DOHH2 (cell line): ENCODE results near the gene SLC39A11.

ENCODE experiments used
- H3F3A ChIP-seq: fragments of 200-600 bp; sonication (generic), shearing (Covaris generic); 2 replicates; pipeline ENCODE4 v1.6.0; 2016; ENCODE audit warnings: antibody characterized with exemption, mild to moderate bottlenecking; ENCODE audit not compliant: control insufficient read depth, insufficient read depth
- H3K27ac ChIP-seq: fragments of 200-600 bp; sonication (generic); 2 replicates; pipeline ENCODE4 v1.5.1; 2014; ENCODE audit warnings: low read depth, mild to moderate bottlenecking, low read length, moderate library complexity
- H3K27me3 ChIP-seq: fragments of 200-600 bp; sonication (generic); 2 replicates; pipeline ENCODE4 v1.6.1; 2014; ENCODE audit warnings: mild to moderate bottlenecking, low read length, mixed read lengths; ENCODE audit not compliant: control insufficient read depth
- H3K36me3 ChIP-seq: fragments of 200-600 bp; sonication (generic); 2 replicates; pipeline ENCODE4 v1.6.1; 2014; ENCODE audit warnings: mild to moderate bottlenecking, low read length, moderate library complexity, mixed read lengths; ENCODE audit not compliant: control insufficient read depth
- H3K4me1 ChIP-seq: fragments of 200-600 bp; sonication (generic); 2 replicates; pipeline ENCODE4 v1.6.1; 2014; ENCODE audit warnings: mild to moderate bottlenecking, low read length, mixed read lengths; ENCODE audit not compliant: control insufficient read depth
- H3K4me2 ChIP-seq: fragments of 200-600 bp; sonication (generic); 2 replicates; pipeline ENCODE4 v1.6.0; 2014; ENCODE audit warnings: mild to moderate bottlenecking, low read length, moderate library complexity
- H3K4me3 ChIP-seq: fragments of 200-600 bp; sonication (generic); 2 replicates; pipeline ENCODE4 v1.5.1; 2014; ENCODE audit warnings: mild to moderate bottlenecking, low read length, mixed read lengths
- H3K79me2 ChIP-seq: fragments of 200-600 bp; sonication (generic); 2 replicates; pipeline ENCODE4 v1.6.1; 2014; ENCODE audit warnings: mild to moderate bottlenecking, low read length, mixed read lengths; ENCODE audit not compliant: control insufficient read depth
- H3K9me2 ChIP-seq: fragments of 200-600 bp; sonication (generic); replicated peaks from 2 replicates; pipeline ENCODE4 v1.6.1; 2014; ENCODE audit warnings: mild to moderate bottlenecking, low read length, mixed read lengths; ENCODE audit not compliant: control insufficient read depth
- H3K9me3 ChIP-seq: fragments of 200-600 bp; sonication (generic); 2 replicates; pipeline ENCODE4 v1.6.1; 2014; ENCODE audit warnings: antibody characterized with exemption, low read length, mixed read lengths; ENCODE audit not compliant: control insufficient read depth, insufficient read depth
- H4K20me1 ChIP-seq: fragments of 200-600 bp; sonication (generic); 2 replicates; pipeline ENCODE4 v1.6.0; 2014; ENCODE audit warnings: low read depth, mild to moderate bottlenecking, antibody characterized with exemption, low read length, moderate library complexity; ENCODE audit not compliant: control insufficient read depth, insufficient read depth
- CTCF ChIP-seq: fragments of 200-600 bp; sonication (generic); IDR thresholded peaks from one replicate; pipeline ENCODE4 v1.5.1; 2014; ENCODE audit warnings: antibody characterized with exemption, mild to moderate bottlenecking, low read depth, low read length; ENCODE audit not compliant: poor library complexity, severe bottlenecking
- EZH2phosphoT487 ChIP-seq: fragments of 200-600 bp; sonication (generic); IDR thresholded peaks from 2 replicates; pipeline ENCODE4 v1.6.1; 2017; ENCODE audit warnings: borderline replicate concordance, mild to moderate bottlenecking, antibody characterized with exemption, low read length, moderate library complexity, mixed read lengths

The SLC39A11 gene

GRCh38 chr17:73111386-73111785 lies 18.9 kb upstream of the SLC39A11 start:
- Histone ChIP-seq H3K9me2 (no peaks in the 10 kb centered on the region), H3K4me3 (no peak overlapping the region), H3F3A (no peaks in the 10 kb centered on the region), H3K9me3 (no peaks in the 10 kb centered on the region), H3K36me3 (no peaks in the 10 kb centered on the region), H3K79me2 (no peaks in the 10 kb centered on the region), H3K4me1 (no peaks in the 10 kb centered on the region), H4K20me1 (no peaks in the 10 kb centered on the region), H3K4me2 (no peak overlapping the region), H3K27ac (no peak overlapping the region), H3K27me3 (no peaks in the 10 kb centered on the region)
- no peak for TF ChIP-seq EZH2phosphoT487
- TF ChIP-seq CTCF = no peak

- no peak overlapping the region for H3K27ac ChIP-seq
- TF ChIP-seq EZH2phosphoT487 (no peak), CTCF (no peak)
- H3F3A ChIP-seq = no peaks in the 10 kb centered on the region
These were observed 14.7 kb upstream of the SLC39A11 start for GRCh38 chr17:73107191-73107590.

GRCh38 chr17:73105431-73105830 lies 12.9 kb upstream of the SLC39A11 start:
- H3K27ac ChIP-seq = no peak overlapping the region
- H3K27me3 ChIP-seq = no peaks in the 10 kb centered on the region
- no peak overlapping the region for H3K4me3 ChIP-seq
- no peaks in the 10 kb centered on the region for H4K20me1 ChIP-seq
- H3K4me2 ChIP-seq = no peak overlapping the region
- no peaks in the 10 kb centered on the region for H3K9me3 ChIP-seq
- no peaks in the 10 kb centered on the region for H3K9me2 ChIP-seq
- no peak for TF ChIP-seq CTCF
- no peak for TF ChIP-seq EZH2phosphoT487
- H3K79me2 ChIP-seq = no peaks in the 10 kb centered on the region
- H3K4me1 ChIP-seq = no peaks in the 10 kb centered on the region
- no peaks in the 10 kb centered on the region for H3K36me3 ChIP-seq
- H3F3A ChIP-seq = no peaks in the 10 kb centered on the region

More at GRCh38 chr17:73107191-73107590, 14.7 kb upstream of the SLC39A11 start:
- H3K36me3 ChIP-seq = no peaks in the 10 kb centered on the region
- H4K20me1 ChIP-seq = no peaks in the 10 kb centered on the region
- H3K27me3 ChIP-seq = no peaks in the 10 kb centered on the region
- H3K9me2 ChIP-seq = no peaks in the 10 kb centered on the region
- no peaks in the 10 kb centered on the region for H3K4me1 ChIP-seq
- H3K4me3 ChIP-seq = no peak overlapping the region
- H3K4me2 ChIP-seq = no peak overlapping the region
- no peaks in the 10 kb centered on the region for H3K9me3 ChIP-seq
- no peaks in the 10 kb centered on the region for H3K79me2 ChIP-seq
